KOPT-K1 (cell line): Measurements from ENCODE around the gene ARHGEF7.

Source experiments
- H3K27ac ChIP-seq: fragments of 200-600 bp; sonication (generic); 2 replicates; pipeline ENCODE4 v1.5.1; 2016; ENCODE audit warnings: antibody characterized with exemption, mild to moderate bottlenecking, low read depth, low read length; ENCODE audit not compliant: poor library complexity, severe bottlenecking
- H3K36me3 ChIP-seq: fragments of 200-600 bp; sonication (generic); 2 replicates; pipeline ENCODE4 v1.5.1; 2017; ENCODE audit warnings: antibody characterized with exemption, mild to moderate bottlenecking, low read length, moderate library complexity; ENCODE audit not compliant: insufficient read depth
- H3K9me3 ChIP-seq: fragments of 200-600 bp; sonication (generic); 2 replicates; pipeline ENCODE4 v1.5.1; 2017; ENCODE audit warnings: antibody characterized with exemption, low read length, mild to moderate bottlenecking; ENCODE audit not compliant: insufficient read depth, poor library complexity, severe bottlenecking

ARHGEF7 gene

GRCh38 chr13:111258637-111259036 lies 143.5 kb downstream of the ARHGEF7 start:
- Histone ChIP-seq H3K9me3 (peaks cover 43% of the 10 kb centered on the region), H3K36me3 (peaks cover 78% of the 10 kb centered on the region)

GRCh38 chr13:111259058-111259457 lies 143.9 kb downstream of the ARHGEF7 start:
- Histone ChIP-seq H3K36me3 (peaks cover 77% of the 10 kb centered on the region), H3K27ac (no peak overlapping the region), H3K9me3 (peaks cover 39% of the 10 kb centered on the region)

More at GRCh38 chr13:111258637-111259036, 143.5 kb downstream of the ARHGEF7 start:
- no peak overlapping the region for H3K27ac ChIP-seq

DNA sequence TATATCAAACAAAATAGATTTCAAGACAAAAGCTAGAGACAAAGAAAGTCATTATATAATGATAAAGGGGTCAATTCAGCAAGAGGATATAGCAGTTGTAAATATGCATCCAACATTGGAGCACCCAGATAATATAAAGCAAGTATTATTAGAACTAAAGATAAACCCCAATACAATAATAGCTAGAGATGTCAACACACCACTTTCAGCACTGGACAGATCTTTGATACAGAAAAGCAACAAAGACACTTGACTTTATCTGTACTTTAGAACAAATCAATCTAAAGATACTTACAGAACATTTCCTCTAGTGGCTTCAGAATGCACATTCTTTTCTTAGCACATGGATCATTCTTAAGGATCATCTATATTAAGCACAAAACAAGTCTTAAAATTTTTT lies 146.2 kb downstream of the ARHGEF7 start:
- peaks cover 29% of the 10 kb centered on the region for H3K9me3 ChIP-seq
- peaks cover 72% of the 10 kb centered on the region for H3K36me3 ChIP-seq
- H3K27ac ChIP-seq: no peak overlapping the region

DNA sequence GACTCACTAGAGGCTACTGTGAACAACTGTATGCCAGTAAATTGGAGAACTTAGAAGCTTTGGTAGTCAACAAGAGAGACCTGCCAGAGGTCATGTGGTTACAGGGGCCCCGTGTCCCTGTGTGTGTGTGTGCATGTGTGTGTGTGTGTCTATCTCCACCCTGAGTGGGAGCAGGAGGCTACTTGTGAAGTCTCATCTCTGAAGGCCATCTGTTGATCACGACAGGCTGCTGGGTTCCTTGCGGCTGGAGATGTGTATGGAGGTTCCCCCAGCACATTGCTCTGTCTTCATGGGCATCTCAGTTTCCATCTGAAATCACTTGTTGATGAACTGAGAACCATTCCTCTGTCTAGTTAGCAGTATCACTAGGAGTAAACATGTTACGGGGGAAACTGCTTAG lies 147.2 kb downstream of the ARHGEF7 start:
- Histone ChIP-seq H3K27ac (no peak overlapping the region), H3K9me3 (peaks cover 29% of the 10 kb centered on the region), H3K36me3 (peaks cover 72% of the 10 kb centered on the region)

DNA sequence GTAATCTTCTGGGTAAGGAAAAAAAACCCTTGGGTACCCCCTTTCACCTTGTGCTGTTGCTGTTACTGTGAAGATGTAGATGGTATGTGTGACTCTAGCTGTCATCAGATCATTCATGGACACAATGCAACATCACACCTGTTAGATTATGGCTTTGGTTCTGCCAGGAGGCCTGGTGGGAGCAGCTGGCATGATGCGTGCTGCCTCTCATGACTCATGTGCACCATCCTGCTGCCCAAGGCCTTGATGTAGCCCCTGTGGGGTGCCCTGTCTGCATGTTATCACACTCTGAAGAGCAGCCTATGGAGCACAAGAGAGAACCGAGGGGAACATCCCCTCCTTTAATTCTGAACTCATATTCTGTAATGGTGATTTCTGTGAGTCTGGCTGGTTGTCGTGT lies 147.6 kb downstream of the ARHGEF7 start:
- H3K36me3 ChIP-seq: peaks cover 72% of the 10 kb centered on the region
- peaks cover 26% of the 10 kb centered on the region for H3K9me3 ChIP-seq
- H3K27ac ChIP-seq: no peak overlapping the region

DNA sequence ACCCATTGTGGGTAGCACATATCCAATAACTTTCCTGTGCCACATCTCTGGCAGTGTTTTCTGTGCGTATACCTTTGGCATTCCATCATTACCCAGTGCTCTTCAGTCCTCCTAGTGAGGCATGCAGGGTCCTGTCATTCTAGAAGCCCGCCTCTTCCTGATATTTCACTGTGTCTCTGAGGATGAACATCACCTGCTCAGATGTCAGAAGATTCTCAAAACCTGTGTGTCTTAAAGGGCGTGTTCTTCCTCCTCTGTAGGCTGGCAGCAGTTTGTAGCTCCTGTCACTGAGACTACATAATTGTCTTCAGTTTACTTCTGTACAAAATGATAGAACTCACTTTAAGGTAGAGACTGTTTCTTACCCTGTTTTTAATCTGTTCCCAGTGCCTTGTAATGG lies 148.5 kb downstream of the ARHGEF7 start:
- H3K27ac ChIP-seq: no peak overlapping the region
- peaks cover 18% of the 10 kb centered on the region for H3K9me3 ChIP-seq
- H3K36me3 ChIP-seq: peaks cover 71% of the 10 kb centered on the region

DNA sequence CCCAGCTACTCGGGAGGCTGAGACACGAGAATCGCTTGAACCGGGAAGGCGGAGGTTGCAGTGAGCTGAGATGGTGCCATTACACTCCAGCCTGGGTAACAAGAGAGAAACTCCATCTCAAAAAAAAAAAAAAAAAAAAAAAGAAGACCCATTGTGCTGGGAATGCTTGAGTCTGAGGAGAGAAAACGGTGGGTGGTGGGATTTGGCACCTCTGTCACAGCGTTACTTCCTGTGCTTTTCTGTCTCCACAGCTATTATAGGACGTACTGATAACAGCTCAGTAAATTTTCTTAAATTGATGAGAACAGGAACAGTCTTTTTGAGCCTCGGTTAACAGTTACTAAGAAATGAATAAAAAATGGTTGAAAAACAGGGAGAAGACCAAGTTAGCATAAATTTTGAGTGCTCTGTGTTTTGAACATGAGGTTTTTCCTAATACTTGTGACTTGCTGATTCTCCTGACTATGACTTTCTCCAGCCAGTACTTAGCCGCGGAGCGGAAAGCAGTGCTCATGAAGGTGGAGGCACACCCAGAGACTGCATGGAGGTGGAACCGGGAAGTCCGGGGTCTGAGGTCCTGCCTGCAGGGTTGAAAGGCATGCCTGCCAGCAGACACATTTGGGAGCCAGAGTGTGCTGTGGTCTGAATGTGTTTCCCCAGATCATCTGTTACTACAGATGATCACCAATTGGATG lies 150.0 kb downstream of the ARHGEF7 start:
- H3K36me3 ChIP-seq: peaks cover 71% of the 10 kb centered on the region
- peaks cover 2% of the 10 kb centered on the region for H3K9me3 ChIP-seq
- no peak overlapping the region for H3K27ac ChIP-seq

DNA sequence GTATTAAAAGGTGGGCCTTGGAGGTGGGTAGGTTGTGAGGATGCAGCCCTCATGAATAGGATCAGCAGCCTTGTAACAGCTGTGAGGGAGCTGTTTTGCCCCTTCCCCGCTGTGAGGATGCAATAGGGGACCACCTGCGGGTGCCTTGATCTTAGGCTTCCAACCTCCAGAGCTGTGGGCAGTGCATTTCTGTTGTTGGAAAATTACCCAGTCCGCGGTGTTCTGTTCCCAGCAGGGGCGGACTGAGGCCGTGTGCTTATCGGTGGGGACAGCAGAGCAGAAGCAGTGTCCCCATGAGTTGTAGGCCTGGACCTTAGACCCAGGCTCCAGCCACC lies 150.6 kb downstream of the ARHGEF7 start:
- Histone ChIP-seq H3K27ac (no peak overlapping the region), H3K9me3 (no peaks in the 10 kb centered on the region), H3K36me3 (peaks cover 72% of the 10 kb centered on the region)

- no peak overlapping the region for H3K27ac ChIP-seq
- H3K36me3 ChIP-seq: peaks cover 87% of the 10 kb centered on the region
- no peaks in the 10 kb centered on the region for H3K9me3 ChIP-seq
These were observed 152.1 kb downstream of the ARHGEF7 start for GRCh38 chr13:111267205-111267604.

DNA sequence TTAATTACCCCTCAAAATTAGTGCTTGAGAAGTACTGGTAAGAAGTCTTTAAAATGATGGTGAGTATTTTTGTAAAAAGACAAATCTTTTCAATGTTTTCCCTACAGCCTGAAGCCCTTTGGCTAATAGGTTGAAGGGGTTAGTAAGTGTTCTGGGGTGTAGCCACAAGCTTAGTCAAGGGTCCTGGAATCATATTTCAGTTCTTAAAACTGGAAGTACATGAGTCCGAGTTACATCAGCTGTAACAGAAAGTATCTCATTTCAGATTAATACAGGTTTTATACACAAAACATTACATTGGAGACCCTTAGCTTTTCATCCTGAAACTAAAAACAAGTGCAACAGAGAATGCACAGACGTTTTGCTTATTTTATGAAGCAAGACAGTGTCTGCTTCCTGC lies 152.7 kb downstream of the ARHGEF7 start:
- no peaks in the 10 kb centered on the region for H3K9me3 ChIP-seq
- peaks cover 87% of the 10 kb centered on the region for H3K36me3 ChIP-seq
- no peak overlapping the region for H3K27ac ChIP-seq

GRCh38 chr13:111269508-111269907 lies 154.4 kb downstream of the ARHGEF7 start:
- Histone ChIP-seq H3K27ac (no peak overlapping the region), H3K9me3 (no peaks in the 10 kb centered on the region), H3K36me3 (peaks cover 92% of the 10 kb centered on the region)

DNA sequence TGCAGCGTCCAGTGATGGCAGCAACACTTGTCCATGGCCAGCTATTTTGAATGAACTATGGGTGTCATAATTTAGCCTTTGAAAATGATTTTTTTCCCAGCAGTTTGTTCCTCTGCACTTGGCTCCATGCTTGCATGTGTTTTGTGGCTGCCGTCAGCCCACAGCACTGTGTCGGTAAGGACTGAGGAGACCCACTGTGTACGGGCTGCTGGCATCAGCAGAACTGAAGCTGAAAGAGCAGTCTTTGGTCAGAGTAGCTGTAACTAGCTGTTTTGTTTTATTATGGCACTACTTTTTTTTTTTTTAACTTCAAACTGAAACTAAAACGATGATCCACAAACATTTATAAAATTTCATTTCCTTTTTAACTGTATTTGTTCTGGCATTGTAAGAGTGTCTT lies 155.0 kb downstream of the ARHGEF7 start:
- Histone ChIP-seq H3K27ac (no peak overlapping the region), H3K36me3 (peaks cover 97% of the 10 kb centered on the region), H3K9me3 (no peaks in the 10 kb centered on the region)

- peaks cover 97% of the 10 kb centered on the region for H3K36me3 ChIP-seq
- H3K27ac ChIP-seq: no peak overlapping the region
- H3K9me3 ChIP-seq: no peaks in the 10 kb centered on the region
These were observed 155.9 kb downstream of the ARHGEF7 start for GRCh38 chr13:111270765-111271698.

DNA sequence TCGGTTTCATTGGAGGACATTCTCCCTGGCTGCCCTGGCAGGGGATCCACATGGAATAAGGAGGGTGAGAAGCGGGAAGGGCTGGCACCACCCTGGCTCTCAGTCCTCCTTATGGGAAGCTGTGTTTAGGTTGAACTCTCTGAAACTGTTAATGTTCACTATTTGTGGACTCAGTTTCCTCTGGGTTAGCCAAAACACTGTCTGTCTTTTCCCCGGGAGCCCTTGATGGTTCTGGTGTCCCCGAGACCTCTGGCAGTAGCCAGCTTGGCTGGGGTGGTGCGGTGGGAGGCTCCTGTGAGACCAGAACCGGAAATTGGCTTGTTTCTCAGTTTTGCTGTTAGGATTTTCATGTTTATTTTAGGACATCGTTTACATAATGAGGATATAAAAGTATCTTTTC lies 157.0 kb downstream of the ARHGEF7 start:
- Histone ChIP-seq H3K9me3 (no peaks in the 10 kb centered on the region), H3K36me3 (peaks cover 97% of the 10 kb centered on the region), H3K27ac (no peak overlapping the region)

- Histone ChIP-seq H3K36me3 (peaks cover 96% of the 10 kb centered on the region), H3K9me3 (no peaks in the 10 kb centered on the region), H3K27ac (no peak overlapping the region)
These were observed 160.3 kb downstream of the ARHGEF7 start for GRCh38 chr13:111275382-111275781.
